Lung (tissue), 12 donors: ENCODE results near the gene MED13L. TPM values are rescaled to one million over a fixed set of nuclear protein-coding genes. Genes with fewer than 3 reads are reported as not detected.
A peak's percentile ranks its signal among the peaks of the same experiment; 100 is the strongest.

Source experiments
- ATAC-seq: fragments of 200-7000 bp; cut with Tn5 transposase; one replicate; pipeline ENCODE4 v1.9.1; 2020; ENCODE audit warnings: moderate number of reproducible peaks; ENCODE audit not compliant: insufficient read depth, low FRiP score
- DNase-seq, 3 donors: peaks; one replicate each; pipeline ENCODE4 v3.0.0-alpha.2; 2013 to 2017
- H3K27ac ChIP-seq, 2 donors: one replicate each; pipeline ENCODE4 v1.5.1; 2013; ENCODE audit warnings: mild to moderate bottlenecking in 2 of 2, moderate library complexity in 2 of 2, control low read depth in 1 of 2, inconsistent platforms in 1 of 2, low read depth in 1 of 2, low read length in 1 of 2
- H3K27me3 ChIP-seq, 3 donors: one replicate each; pipeline ENCODE4 v1.5.1; 2013; ENCODE audit warnings: low read length in 2 of 3; ENCODE audit not compliant: control insufficient read depth in 3 of 3, insufficient read depth in 3 of 3
- H3K36me3 ChIP-seq, 4 donors: one replicate each; pipeline ENCODE4 v1.5.1; 2013; ENCODE audit warnings: low read length in 4 of 4, mild to moderate bottlenecking in 1 of 4, moderate library complexity in 1 of 4; ENCODE audit not compliant: control insufficient read depth in 4 of 4, insufficient read depth in 4 of 4
- H3K4me1 ChIP-seq, 5 donors: one replicate each; pipeline ENCODE4 v1.5.1; 2013; ENCODE audit warnings: low read length in 5 of 5, mild to moderate bottlenecking in 2 of 5, moderate library complexity in 1 of 5; ENCODE audit not compliant: control insufficient read depth in 5 of 5, insufficient read depth in 5 of 5
- H3K4me3 ChIP-seq: one replicate; pipeline ENCODE4 v1.5.1; 2013; ENCODE audit warnings: mild to moderate bottlenecking, control low read depth, moderate library complexity
- H3K9ac ChIP-seq, 2 donors: one replicate each; pipeline ENCODE4 v1.5.1; 2013; ENCODE audit warnings: low read length in 2 of 2, control low read depth in 1 of 2; ENCODE audit not compliant: insufficient read depth in 1 of 2
- H3K9me3 ChIP-seq, 4 donors: one replicate each; pipeline ENCODE4 v1.5.1; 2013; ENCODE audit warnings: low read length in 3 of 4, mild to moderate bottlenecking in 1 of 4, moderate library complexity in 1 of 4; ENCODE audit not compliant: control insufficient read depth in 4 of 4, insufficient read depth in 3 of 4
- WGBS, 2 donors: extraction: QIAGEN DNeasy Blood & Tissue Kit; methylation state at CpG; one replicate each; pipeline ENCODE4 v1.1.7; 2013; 5-methylcytosine and 5-hydroxymethylcytosine counted together
- polyA plus RNA-seq, 2 donors: library from polyadenylated mRNA; stranded (reverse); fragments of 200-250 nt; gene quantifications; one replicate each; pipeline ENCODE4 v1.2.1, GENCODE V29; 2013
- total RNA-seq, 2 donors: library from RNA; depleted of rRNA in 1 of 2; stranded (reverse); fragments of >200 nt in 1 of 2; gene quantifications; one replicate each; pipeline ENCODE4 v1.2.1, GENCODE V29; 2014 to 2021
- TF ChIP-seq, protein P1 (sequence below): IDR thresholded peaks from 2 replicates; pipeline ENCODE4 v1.5.1; 2012; ENCODE audit warnings: mild to moderate bottlenecking; ENCODE audit errors: control extremely low read depth, extremely low read depth
- donor health status: control.
- donor health status: control.
- donor health status: Bipolar disorder and iron deficiency.
- donor health status: healthy.
- donor health status: DM: yes; HTN: yes; CAD: no.

The MED13L gene
- total and polyA plus RNA-seq, 4 donors: 18.2 to 329 (median 71.4) TPM

GRCh38 chr12:116249938-116250337 is 27.6 kb downstream of the MED13L start:
- H3K27me3 ChIP-seq: no peaks in the 10 kb centered on the region
- peaks cover 0 to 21% (median 7%) of the 10 kb centered on the region in 5 donors for H3K4me1 ChIP-seq
- TF ChIP-seq, protein P1, sequence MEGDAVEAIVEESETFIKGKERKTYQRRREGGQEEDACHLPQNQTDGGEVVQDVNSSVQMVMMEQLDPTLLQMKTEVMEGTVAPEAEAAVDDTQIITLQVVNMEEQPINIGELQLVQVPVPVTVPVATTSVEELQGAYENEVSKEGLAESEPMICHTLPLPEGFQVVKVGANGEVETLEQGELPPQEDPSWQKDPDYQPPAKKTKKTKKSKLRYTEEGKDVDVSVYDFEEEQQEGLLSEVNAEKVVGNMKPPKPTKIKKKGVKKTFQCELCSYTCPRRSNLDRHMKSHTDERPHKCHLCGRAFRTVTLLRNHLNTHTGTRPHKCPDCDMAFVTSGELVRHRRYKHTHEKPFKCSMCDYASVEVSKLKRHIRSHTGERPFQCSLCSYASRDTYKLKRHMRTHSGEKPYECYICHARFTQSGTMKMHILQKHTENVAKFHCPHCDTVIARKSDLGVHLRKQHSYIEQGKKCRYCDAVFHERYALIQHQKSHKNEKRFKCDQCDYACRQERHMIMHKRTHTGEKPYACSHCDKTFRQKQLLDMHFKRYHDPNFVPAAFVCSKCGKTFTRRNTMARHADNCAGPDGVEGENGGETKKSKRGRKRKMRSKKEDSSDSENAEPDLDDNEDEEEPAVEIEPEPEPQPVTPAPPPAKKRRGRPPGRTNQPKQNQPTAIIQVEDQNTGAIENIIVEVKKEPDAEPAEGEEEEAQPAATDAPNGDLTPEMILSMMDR: no peak
- H3K9ac ChIP-seq: no peak overlapping the region
- peaks cover 0 to 3% (median 0%) of the 10 kb centered on the region in 4 donors for H3K9me3 ChIP-seq
- no peak overlapping the region for H3K27ac ChIP-seq
- WGBS, 2 donors: 94 to 97% methylated on average over 2 of the region's 2 CpGs
- DNase-seq (no peak), ATAC-seq (no peak)
- H3K36me3 ChIP-seq: peaks cover 0 to 7% (median 0%) of the 10 kb centered on the region in 4 donors
- H3K4me3 ChIP-seq: no peak overlapping the region

GRCh38 chr12:116248930-116249329 is 28.6 kb downstream of the MED13L start:
- Histone ChIP-seq H3K4me3 (no peak overlapping the region), H3K27me3 (no peaks in the 10 kb centered on the region), H3K36me3 (peaks cover 0 to 7% (median 0%) of the 10 kb centered on the region in 4 donors), H3K9ac (no peak overlapping the region), H3K4me1 (peaks cover 0 to 22% (median 9%) of the 10 kb centered on the region in 5 donors), H3K9me3 (peaks cover 0 to 3% (median 0%) of the 10 kb centered on the region in 4 donors), H3K27ac (no peak overlapping the region)
- ATAC-seq (no peak), DNase-seq (no peak)
- TF ChIP-seq, protein P1: no peak

DNA sequence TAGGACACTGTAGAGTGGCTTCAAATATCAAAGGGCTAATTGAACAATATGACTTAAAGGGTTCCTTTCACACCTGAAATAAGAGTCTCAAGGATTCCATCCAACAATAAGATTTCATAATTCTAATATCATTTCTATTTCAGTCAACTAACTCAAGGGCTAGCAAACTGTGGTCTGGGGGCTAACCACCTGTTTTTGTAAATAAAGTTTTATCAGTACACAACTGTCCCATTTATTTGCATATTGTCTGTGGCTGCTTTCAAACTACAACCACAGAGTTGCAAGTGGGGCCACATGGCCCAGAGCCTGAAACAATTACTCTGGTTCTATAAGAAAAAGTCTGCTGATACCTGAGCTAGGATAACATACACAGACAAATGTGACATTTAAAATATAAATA is 29.1 kb downstream of the MED13L start:
- Histone ChIP-seq H3K4me1 (peaks cover 0 to 27% (median 11%) of the 10 kb centered on the region in 5 donors), H3K27ac (no peak overlapping the region), H3K4me3 (no peak overlapping the region), H3K27me3 (no peaks in the 10 kb centered on the region), H3K9me3 (peaks cover 0 to 3% (median 0%) of the 10 kb centered on the region in 4 donors), H3K9ac (no peak overlapping the region), H3K36me3 (peaks cover 0 to 7% (median 0%) of the 10 kb centered on the region in 4 donors)
- no peak for ATAC-seq
- no peak for DNase-seq
- TF ChIP-seq, protein P1: no peak

GRCh38 chr12:116247377-116247776 is 30.1 kb downstream of the MED13L start:
- ATAC-seq (no peak), DNase-seq (peak; percentile 77 to 84 (median 83))
- peaks cover 0 to 3% (median 0%) of the 10 kb centered on the region in 4 donors for H3K9me3 ChIP-seq
- H3K27ac ChIP-seq: no peak overlapping the region
- WGBS, 2 donors: 72 to 83% methylated on average over 3 of the region's 3 CpGs
- H3K9ac ChIP-seq: no peak overlapping the region
- TF ChIP-seq, protein P1: no peak
- H3K27me3 ChIP-seq: no peaks in the 10 kb centered on the region
- no peak overlapping the region for H3K4me3 ChIP-seq
- peaks cover 0 to 31% (median 14%) of the 10 kb centered on the region in 5 donors for H3K4me1 ChIP-seq
- H3K36me3 ChIP-seq: peaks cover 0 to 6% (median 0%) of the 10 kb centered on the region in 4 donors
